BJ (cell line): Measurements from ENCODE around the gene ITPKB. TPM values are rescaled to one million over a fixed set of nuclear protein-coding genes. Genes with fewer than 3 reads are reported as not detected.
"Not testable (repeated sequence)": the region's sequence is repeated elsewhere in the genome, so short reads cannot be mapped to it uniquely, and the experiment has no call there.

Experiments
- CTCF ChIA-PET: fragments of 350-600 bp; formaldehyde crosslinking; extraction: SDS; loops from one replicate; lab custom pipeline; 2021; ENCODE audit warnings: antibody characterized with exemption, inconsistent platforms; lab: Yijun Ruan, JAX
- POLR2A ChIA-PET: fragments of 300-600 bp; sonication (Branson Sonifier 250); formaldehyde crosslinking; extraction: SDS; loops from one replicate; lab custom pipeline; 2021; ENCODE audit warnings: antibody characterized with exemption; lab: Charles Lee
- DNase-seq: peaks from one replicate; pipeline ENCODE4 v3.0.0-alpha.2; 2011; ENCODE audit warnings: low read depth
- H3K27me3 ChIP-seq: 2 replicates; pipeline ENCODE4 v1.6.0; 2011; ENCODE audit warnings: low read length; ENCODE audit not compliant: control insufficient read depth, insufficient read depth
- H3K36me3 ChIP-seq: 2 replicates; pipeline ENCODE4 v1.5.1; 2011; ENCODE audit warnings: low read length; ENCODE audit not compliant: control insufficient read depth, insufficient read depth
- H3K4me3 ChIP-seq: 2 replicates; pipeline ENCODE4 v1.5.1; 2011; ENCODE audit warnings: low read depth, mild to moderate bottlenecking, control low read depth, low read length
- CTCF ChIP-seq: IDR thresholded peaks from 2 replicates; pipeline ENCODE4 v1.5.1; 2011; ENCODE audit warnings: low read depth, mild to moderate bottlenecking, control low read depth, inconsistent platforms, low read length, moderate library complexity; ENCODE audit not compliant: insufficient read depth
- polyA plus RNA-seq: library from polyadenylated mRNA; depleted of rRNA; stranded (reverse); fragments of >200 nt; gene quantifications from 2 replicates; pipeline ENCODE4 v1.2.3, GENCODE V29; 2011

Gene ITPKB
- polyA plus RNA-seq, 1 experiment: 1.4 TPM

GRCh38 chr1:226619031-226619430 is 120.1 kb downstream of the ITPKB start:
- no peak for DNase-seq
- no peak for TF ChIP-seq CTCF
- Histone ChIP-seq H3K4me3 (no peak overlapping the region), H3K27me3 (peaks cover 7% of the 10 kb centered on the region), H3K36me3 (no peaks in the 10 kb centered on the region)
- POLR2A ChIA-PET: no interaction called here
- CTCF ChIA-PET: interaction anchor here (1.4 to 1.8 kb wide), 2 partner anchors 17 to 72 kb away, joined by 4 to 6 read pairs; no protein-coding TSS in a partner anchor

GRCh38 chr1:226618380-226618779 is 120.7 kb downstream of the ITPKB start:
- ChIA-PET CTCF (interaction anchor here (0.6 to 1.8 kb wide), 2 partner anchors 17 to 136 kb away, joined by 3 to 4 read pairs; no protein-coding TSS in a partner anchor), POLR2A (no interaction called here)
- Histone ChIP-seq H3K27me3 (peaks cover 7% of the 10 kb centered on the region), H3K36me3 (no peaks in the 10 kb centered on the region), H3K4me3 (no peak overlapping the region)
- DNase-seq: no peak
- TF ChIP-seq CTCF: no peak

GRCh38 chr1:226617719-226618118 is 121.4 kb downstream of the ITPKB start:
- DNase-seq, POLR2A ChIA-PET, H3K4me3 ChIP-seq, H3K36me3 ChIP-seq, H3K27me3 ChIP-seq: not testable (repeated sequence)
- CTCF ChIA-PET: interaction anchor here (0.6 to 1.8 kb wide), 3 partner anchors 9 to 137 kb away, joined by 3 to 4 read pairs (median 3); no protein-coding TSS in a partner anchor

GRCh38 chr1:226617109-226617508 is 122.0 kb downstream of the ITPKB start:
- POLR2A ChIA-PET: no interaction called here
- CTCF ChIA-PET: interaction anchor here (0.7 kb wide), 1 partner anchor 9 kb away, joined by 3 read pairs; no protein-coding TSS in a partner anchor
- no peak overlapping the region for H3K4me3 ChIP-seq
- H3K27me3 ChIP-seq: peaks cover 7% of the 10 kb centered on the region
- DNase-seq: no peak
- no peak for TF ChIP-seq CTCF
- H3K36me3 ChIP-seq: no peaks in the 10 kb centered on the region

- DNase-seq: no peak
- POLR2A ChIA-PET: no interaction called here
Measured at GRCh38 chr1:226616636-226617035, 122.4 kb downstream of the ITPKB start.

More at GRCh38 chr1:226616636-226617035, 122.4 kb downstream of the ITPKB start:
- CTCF ChIA-PET: no interaction called here
- H3K27me3 ChIP-seq: peaks cover 7% of the 10 kb centered on the region
- H3K4me3 ChIP-seq: no peak overlapping the region
- H3K36me3 ChIP-seq: no peaks in the 10 kb centered on the region
- no peak for TF ChIP-seq CTCF
